ENCODE data around the gene SLC26A3.

GRCh38 chr7:107773027-107773426 lies 30.0 kb downstream of the SLC26A3 start:
- TF ChIP-seq ELF4 (IDR thresholded peaks at IDR 0.05) (no peak), L3MBTL2 (conservative IDR thresholded peaks at IDR 0.05) (no peak)
